CD14-positive monocyte (primary cell): ENCODE results near the gene COPS2. TPM values are rescaled to one million over a fixed set of nuclear protein-coding genes. Genes with fewer than 3 reads are reported as not detected.

Experiments
- DNase-seq, 3 donors: peaks; one replicate each; pipeline ENCODE4 v3.0.0-alpha.2; 2011 to 2022
- H2AFZ ChIP-seq: 2 replicates; pipeline ENCODE4 v1.6.0; 2012; ENCODE audit warnings: mild to moderate bottlenecking, low read depth, low read length, inconsistent platforms; ENCODE audit not compliant: insufficient read depth, poor library complexity, severe bottlenecking
- H3K27ac ChIP-seq, 2 donors: 1 replicate in 1 of 2; 2 replicates in 1 of 2; pipeline ENCODE4 v1.5.1; 2012 to 2013; ENCODE audit warnings: low read length in 2 of 2, control low read depth in 1 of 2, inconsistent platforms in 1 of 2, low read depth in 1 of 2, mild to moderate bottlenecking in 1 of 2
- H3K27me3 ChIP-seq, 2 donors: one replicate each; pipeline versions ENCODE4 v1.6.0 to v1.6.1; 2011 to 2013; ENCODE audit warnings: low read length in 2 of 2; ENCODE audit not compliant: control insufficient read depth in 2 of 2, insufficient read depth in 2 of 2
- H3K36me3 ChIP-seq, 2 donors: replicated peaks in 1 of 2; 1 replicate in 1 of 2; 2 replicates in 1 of 2; pipeline versions ENCODE4 v1.5.1 to v1.6.1; 2012 to 2013; ENCODE audit warnings: low read length in 2 of 2, control low read depth in 1 of 2, inconsistent platforms in 1 of 2, mild to moderate bottlenecking in 1 of 2; ENCODE audit not compliant: insufficient read depth in 2 of 2, control insufficient read depth in 1 of 2
- H3K4me1 ChIP-seq, 2 donors: 1 replicate in 1 of 2; 2 replicates in 1 of 2; pipeline versions ENCODE4 v1.5.1 to v1.6.1; 2012 to 2013; ENCODE audit warnings: low read length in 2 of 2, control low read depth in 1 of 2, inconsistent platforms in 1 of 2, mild to moderate bottlenecking in 1 of 2, moderate library complexity in 1 of 2; ENCODE audit not compliant: insufficient read depth in 2 of 2, control insufficient read depth in 1 of 2
- H3K4me2 ChIP-seq: replicated peaks from 2 replicates; pipeline ENCODE3; 2012; ENCODE audit warnings: low read length, moderate library complexity, mild to moderate bottlenecking; ENCODE audit not compliant: poor library complexity, severe bottlenecking; ENCODE audit errors: extremely low read depth
- H3K4me3 ChIP-seq, 3 experiments: fragments of 200-600 bp in 1 of 3; sonication (generic) in 1 of 3; replicated peaks in 1 of 3; 1 replicate in 2 of 3; 2 replicates in 1 of 3; pipeline ENCODE4 v1.5.1; 2011 to 2013; ENCODE audit warnings: low read length in 3 of 3, mild to moderate bottlenecking in 3 of 3, control low read depth in 2 of 3, low read depth in 2 of 3, inconsistent platforms in 1 of 3, moderate library complexity in 1 of 3
- H3K79me2 ChIP-seq: 2 replicates; pipeline ENCODE4 v1.6.0; 2012; ENCODE audit warnings: mild to moderate bottlenecking, control low read depth, inconsistent platforms, low read length, moderate library complexity; ENCODE audit not compliant: insufficient read depth
- H3K9ac ChIP-seq: 2 replicates; pipeline ENCODE4 v1.6.0; 2017; ENCODE audit warnings: low read length, mild to moderate bottlenecking; ENCODE audit not compliant: insufficient read depth, poor library complexity, severe bottlenecking
- H3K9me3 ChIP-seq, 2 donors: replicated peaks in 1 of 2; 1 replicate in 1 of 2; 2 replicates in 1 of 2; pipeline versions ENCODE4 v1.5.1 to v1.6.1; 2012 to 2013; ENCODE audit warnings: low read length in 2 of 2, control low read depth in 1 of 2; ENCODE audit not compliant: control insufficient read depth in 1 of 2, insufficient read depth in 1 of 2
- H4K20me1 ChIP-seq: 2 replicates; pipeline ENCODE4 v1.6.0; 2012; ENCODE audit warnings: mild to moderate bottlenecking, low read length, control low read depth, moderate library complexity; ENCODE audit not compliant: insufficient read depth
- H3K27ac Mint-ChIP-seq, 7 donors: one replicate each; pipeline ENCODE4 v1.8.0; 2020; ENCODE audit warnings: mild to moderate bottlenecking in 7 of 7, mixed read lengths in 7 of 7, moderate library complexity in 6 of 7, inconsistent platforms in 2 of 7
- H3K27me3 Mint-ChIP-seq, 3 donors: one replicate each; pipeline ENCODE4 v1.8.0; 2021 to 2022; ENCODE audit warnings: low read depth in 3 of 3, mild to moderate bottlenecking in 3 of 3, mixed read lengths in 3 of 3, moderate library complexity in 3 of 3, inconsistent platforms in 1 of 3
- H3K36me3 Mint-ChIP-seq, 2 donors: one replicate each; pipeline ENCODE4 v1.8.0; 2020; ENCODE audit warnings: mixed read lengths in 2 of 2, inconsistent platforms in 1 of 2, mild to moderate bottlenecking in 1 of 2
- H3K4me1 Mint-ChIP-seq: one replicate; pipeline ENCODE4 v1.8.0; 2020; ENCODE audit warnings: mild to moderate bottlenecking, mixed read lengths
- H3K4me3 Mint-ChIP-seq, 2 donors: one replicate each; pipeline ENCODE4 v1.8.0; 2020; ENCODE audit warnings: mild to moderate bottlenecking in 2 of 2, mixed read lengths in 2 of 2, moderate library complexity in 1 of 2
- H3K9me3 Mint-ChIP-seq, 7 donors: one replicate each; pipeline ENCODE4 v1.8.0; 2020 to 2022; ENCODE audit warnings: mixed read lengths in 7 of 7, mild to moderate bottlenecking in 6 of 7, moderate library complexity in 6 of 7, inconsistent platforms in 2 of 7
- WGBS: methylation state at CpG from one replicate; pipeline ENCODE4 v1.1.5; 2013; ENCODE audit warnings: missing lambda C conversion rate; ENCODE audit not compliant: insufficient coverage; 5-methylcytosine and 5-hydroxymethylcytosine counted together
- intact Hi-C, 2 donors: fragments of 100-400 bp; cut with micrococcal nuclease; formaldehyde crosslinking; loops; one replicate each; pipeline versions ENCODE4 v1.15.0 to v1.15.1; 2023
- polyA plus RNA-seq, 3 donors: library from polyadenylated mRNA; depleted of rRNA in 1 of 3; unstranded in 2 of 3; stranded (reverse) in 1 of 3; fragments of 300-500 nt in 2 of 3; fragments of >200 nt in 1 of 3; fragmentation: Illumina TruSeq in 2 of 3; gene quantifications; 1 replicate in 2 of 3; 2 replicates in 1 of 3; pipeline ENCODE4 v1.2.3, GENCODE V29; 2012 to 2021
- TF ChIP-seq, protein P1 (sequence below): fragments of 200-600 bp; IDR thresholded peaks from one replicate; pipeline ENCODE4 v1.8.0; 2022; ENCODE audit warnings: antibody characterized with exemption, mild to moderate bottlenecking

The COPS2 gene
- polyA plus RNA-seq, 3 donors: 22.2 to 36.1 (median 32.4) TPM

DNA sequence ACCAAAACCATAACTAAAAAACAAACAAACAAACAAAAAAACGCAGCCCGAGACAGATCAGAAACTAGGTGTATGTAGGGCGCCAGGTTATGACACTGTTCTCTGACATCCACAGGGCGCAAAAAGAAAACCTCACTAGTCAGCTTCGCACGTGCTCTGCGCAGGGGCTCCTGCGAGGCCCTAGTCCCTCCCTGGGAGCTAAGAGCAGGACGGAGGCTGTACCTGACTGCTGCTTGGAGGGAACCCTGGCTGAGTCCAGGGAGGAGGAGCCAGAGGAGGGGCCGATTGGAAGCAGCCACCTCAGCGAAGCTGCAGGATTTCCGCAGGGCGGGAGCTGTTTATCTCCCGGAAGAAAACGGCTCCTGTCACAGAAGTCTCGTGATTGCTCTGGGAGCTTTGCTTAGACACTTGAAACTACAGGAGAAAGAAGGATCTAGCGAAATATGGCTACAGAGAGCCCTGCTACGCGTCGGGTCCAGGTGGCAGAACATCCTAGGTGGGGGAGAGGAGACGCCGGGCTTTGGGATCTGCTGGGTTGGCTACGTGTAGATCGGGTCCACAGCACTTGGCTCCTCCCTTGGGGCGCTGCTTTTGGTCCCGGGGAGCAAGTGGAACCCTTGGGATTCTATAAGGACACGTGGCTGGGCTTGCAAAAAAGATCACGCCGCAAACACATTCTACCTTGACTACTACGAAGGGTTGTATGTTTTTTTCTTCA lies 14.6 kb upstream of the COPS2 start, which contains the start of gene GALK2:
Gene GALK2, plus strand, starts transcription at position 368 of the 718 bp plus-strand sequence. Its CDS starts 76 bp downstream, at position 444.
- H3K4me2 ChIP-seq: peak within 1 kb of the TSS; percentile 77
- peaks cover 0 to 2% (median 0%) of the 10 kb centered on the region in 3 donors for H3K27me3 Mint-ChIP-seq
- H3K4me3 Mint-ChIP-seq: peak within 1 kb of the TSS; percentile 94 to 100
- H3K4me1 Mint-ChIP-seq: peaks cover 31% of the 10 kb centered on the region
- peak within 1 kb of the TSS; percentile 80 for H3K9ac ChIP-seq
- no peaks in the 10 kb centered on the region for H3K27me3 ChIP-seq
- peak within 1 kb of the TSS; percentile 90 to 96 (median 95) for H3K27ac Mint-ChIP-seq
- TF ChIP-seq, protein P1, sequence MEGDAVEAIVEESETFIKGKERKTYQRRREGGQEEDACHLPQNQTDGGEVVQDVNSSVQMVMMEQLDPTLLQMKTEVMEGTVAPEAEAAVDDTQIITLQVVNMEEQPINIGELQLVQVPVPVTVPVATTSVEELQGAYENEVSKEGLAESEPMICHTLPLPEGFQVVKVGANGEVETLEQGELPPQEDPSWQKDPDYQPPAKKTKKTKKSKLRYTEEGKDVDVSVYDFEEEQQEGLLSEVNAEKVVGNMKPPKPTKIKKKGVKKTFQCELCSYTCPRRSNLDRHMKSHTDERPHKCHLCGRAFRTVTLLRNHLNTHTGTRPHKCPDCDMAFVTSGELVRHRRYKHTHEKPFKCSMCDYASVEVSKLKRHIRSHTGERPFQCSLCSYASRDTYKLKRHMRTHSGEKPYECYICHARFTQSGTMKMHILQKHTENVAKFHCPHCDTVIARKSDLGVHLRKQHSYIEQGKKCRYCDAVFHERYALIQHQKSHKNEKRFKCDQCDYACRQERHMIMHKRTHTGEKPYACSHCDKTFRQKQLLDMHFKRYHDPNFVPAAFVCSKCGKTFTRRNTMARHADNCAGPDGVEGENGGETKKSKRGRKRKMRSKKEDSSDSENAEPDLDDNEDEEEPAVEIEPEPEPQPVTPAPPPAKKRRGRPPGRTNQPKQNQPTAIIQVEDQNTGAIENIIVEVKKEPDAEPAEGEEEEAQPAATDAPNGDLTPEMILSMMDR: no peak
- intact Hi-C loops: no loop called here
- H4K20me1 ChIP-seq: no peaks in the 10 kb centered on the region
- peak; percentile 59 to 63 (median 61) for DNase-seq
- H3K9me3 Mint-ChIP-seq: peaks cover 0 to 2% (median 0%) of the 10 kb centered on the region in 7 donors
- H3K9me3 ChIP-seq: no peaks in the 10 kb centered on the region
- peaks cover 2 to 5% of the 10 kb centered on the region in 2 donors for H3K36me3 Mint-ChIP-seq
- H3K36me3 ChIP-seq: no peaks in the 10 kb centered on the region
- H3K4me3 ChIP-seq: peak within 1 kb of the TSS; percentile 78 to 84 (median 82)
- H3K79me2 ChIP-seq: peaks cover 41% of the 10 kb centered on the region
- 9% methylated on average over 22 of the region's 30 CpGs for WGBS
- peak within 1 kb of the TSS; percentile 85 for H3K27ac ChIP-seq
- H2AFZ ChIP-seq: peak within 1 kb of the TSS; percentile 93
- H3K4me1 ChIP-seq: peaks cover 14 to 15% of the 10 kb centered on the region in 2 donors

DNA sequence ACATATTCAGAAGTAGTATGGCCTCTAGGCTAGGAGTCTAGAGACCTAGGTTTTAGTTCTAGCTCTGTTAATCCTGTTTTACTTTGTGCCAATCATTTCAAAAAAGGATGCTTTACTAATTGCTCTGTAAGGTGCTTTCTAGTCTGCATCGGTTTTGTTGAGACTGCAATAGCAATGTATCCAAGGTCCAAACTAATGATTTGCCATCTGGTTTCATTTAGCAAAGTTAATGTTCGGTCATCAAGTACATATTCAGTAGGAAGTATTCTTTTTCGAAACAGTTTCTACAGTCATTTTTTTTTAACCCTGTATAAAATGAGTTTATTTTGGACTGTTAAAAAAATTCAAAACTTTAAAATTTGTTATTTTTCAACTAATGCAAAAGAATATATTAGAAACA lies 12.6 kb upstream of the COPS2 start:
- Mint-ChIP-seq H3K27me3 (peaks cover 0 to 2% (median 0%) of the 10 kb centered on the region in 3 donors), H3K36me3 (peaks cover 0 to 4% of the 10 kb centered on the region in 2 donors), H3K27ac (no peak overlapping the region), H3K9me3 (peaks cover 0 to 2% (median 0%) of the 10 kb centered on the region in 7 donors), H3K4me1 (peaks cover 26% of the 10 kb centered on the region), H3K4me3 (no peak overlapping the region)
- Histone ChIP-seq H3K4me3 (no peak overlapping the region), H3K27me3 (no peaks in the 10 kb centered on the region), H3K4me2 (no peak overlapping the region), H3K4me1 (peaks cover 12 to 14% of the 10 kb centered on the region in 2 donors), H4K20me1 (no peaks in the 10 kb centered on the region), H3K36me3 (no peaks in the 10 kb centered on the region), H3K27ac (no peak overlapping the region), H3K9ac (no peak overlapping the region), H3K79me2 (peaks cover 26% of the 10 kb centered on the region), H3K9me3 (no peaks in the 10 kb centered on the region), H2AFZ (no peak overlapping the region)
- TF ChIP-seq, protein P1: no peak
- intact Hi-C loops: no loop called here
- no peak for DNase-seq
- no CpG with 5 or more reads among the region's 3 CpGs for WGBS
